Renal pelvis (tissue), 4 donors: ENCODE measurements around the gene IMP3. TPM values are rescaled to one million over a fixed set of nuclear protein-coding genes. Genes with fewer than 3 reads are reported as not detected.

ENCODE experiments used
- DNase-seq: peaks from one replicate; pipeline ENCODE4 v3.0.0-alpha.2; 2013
- polyA plus RNA-seq, 3 donors: library from polyadenylated mRNA; unstranded; fragments of 120-200 nt; gene quantifications; one replicate each; pipeline ENCODE4 v1.2.1, GENCODE V29; 2013; ENCODE audit not compliant: insufficient read length in 3 of 3

IMP3 gene
- polyA plus RNA-seq, 3 donors: 58.0 to 64.5 (median 59.2) TPM

DNA sequence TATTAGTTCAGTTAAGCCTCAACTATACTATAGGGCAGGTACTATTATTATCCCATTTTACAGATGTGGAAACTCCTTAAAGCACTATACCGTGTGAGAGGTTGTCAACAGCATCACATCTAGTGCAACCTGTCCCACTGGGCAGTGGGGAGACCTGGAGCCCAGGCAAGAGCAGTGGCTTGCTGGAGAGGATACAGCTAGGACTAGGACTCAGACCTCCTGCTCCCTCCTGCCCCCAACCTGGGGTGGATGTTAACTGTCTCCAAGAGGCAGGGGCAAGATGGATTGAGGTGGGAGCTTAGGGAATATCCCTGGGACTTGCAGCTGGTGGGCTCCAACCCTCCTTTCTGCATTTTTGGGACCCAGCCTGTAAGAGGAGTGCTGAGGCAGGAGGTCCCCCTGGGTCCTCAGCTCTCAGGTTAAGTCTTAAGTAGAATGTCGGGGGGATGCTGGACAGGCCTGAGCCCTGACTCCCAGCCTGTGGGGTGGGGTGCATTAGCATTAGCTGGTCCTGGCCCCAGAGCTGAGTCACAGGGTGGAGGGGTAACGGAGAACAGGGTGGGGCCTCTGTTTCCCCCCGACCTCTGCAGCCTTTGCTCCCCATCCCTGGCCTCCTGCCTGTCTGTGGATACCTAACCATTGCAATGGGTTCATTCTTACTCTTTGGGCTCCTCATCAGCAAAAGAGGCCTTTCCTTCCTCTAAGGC, 14.3 kb upstream of the IMP3 start:
- no peak for DNase-seq

DNA sequence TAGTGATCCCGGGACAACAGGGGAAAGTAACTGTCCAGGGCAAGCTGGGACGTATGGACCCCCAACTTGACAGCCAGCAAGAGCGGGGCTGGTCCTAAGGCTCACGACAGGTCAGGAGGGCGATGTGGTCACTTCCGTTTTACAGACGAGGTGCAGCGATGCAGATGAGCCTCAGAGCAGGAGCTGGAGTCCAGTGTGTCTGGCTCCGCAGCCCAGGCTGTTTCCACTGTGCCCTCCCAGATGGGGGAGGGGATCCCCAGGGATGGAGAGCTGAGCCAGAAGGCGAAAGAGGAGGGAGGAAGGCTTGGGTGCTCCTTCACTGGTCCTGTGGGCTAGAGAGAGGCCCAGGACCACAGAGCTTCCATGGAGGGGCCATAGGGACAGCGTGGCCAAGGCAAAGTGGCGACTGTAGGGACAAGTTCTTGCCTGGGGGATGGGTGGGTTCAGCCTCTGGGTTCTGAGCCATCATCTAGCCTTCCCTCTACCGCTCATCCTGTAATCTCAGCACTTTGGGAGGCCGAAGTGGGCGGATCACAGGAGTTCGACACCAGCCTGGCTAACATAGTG, 13.4 kb upstream of the IMP3 start:
- DNase-seq: no peak

DNA sequence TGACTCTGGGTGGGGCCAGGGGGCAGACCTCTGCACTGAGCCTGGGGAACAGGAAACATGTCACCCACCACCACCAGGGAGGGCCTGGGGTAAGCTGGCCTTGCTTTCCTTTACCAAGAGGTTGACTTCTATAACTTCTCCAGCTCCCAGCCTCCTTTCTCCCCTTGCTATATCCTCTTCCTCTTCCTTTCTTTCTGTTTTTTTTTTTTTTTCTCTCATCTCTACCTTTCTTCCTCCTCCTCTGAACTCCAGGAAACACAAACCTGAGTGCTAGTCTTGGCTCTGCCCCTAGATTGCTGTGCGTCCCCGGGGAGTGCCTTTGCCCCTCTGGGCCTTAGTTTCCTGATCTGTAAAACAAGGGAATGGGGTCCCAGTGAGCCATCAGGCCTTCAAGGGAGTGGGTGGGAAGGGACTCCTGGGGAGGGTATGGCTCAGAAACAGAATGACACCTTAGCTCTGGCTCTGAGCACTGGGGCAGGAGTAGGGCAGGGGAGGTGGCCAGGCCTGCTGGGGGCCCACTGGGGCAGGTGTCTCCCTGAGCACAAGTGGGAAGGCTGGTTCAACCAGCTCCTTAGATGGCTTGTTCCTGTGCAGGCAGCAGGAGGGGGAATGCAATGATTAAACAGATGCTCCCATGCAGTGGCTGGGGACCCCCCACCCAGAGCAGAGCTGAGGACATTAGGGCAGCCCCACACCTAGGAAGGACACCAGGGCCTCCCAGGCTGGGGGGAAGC, 12.0 kb upstream of the IMP3 start:
- DNase-seq: no peak

DNA sequence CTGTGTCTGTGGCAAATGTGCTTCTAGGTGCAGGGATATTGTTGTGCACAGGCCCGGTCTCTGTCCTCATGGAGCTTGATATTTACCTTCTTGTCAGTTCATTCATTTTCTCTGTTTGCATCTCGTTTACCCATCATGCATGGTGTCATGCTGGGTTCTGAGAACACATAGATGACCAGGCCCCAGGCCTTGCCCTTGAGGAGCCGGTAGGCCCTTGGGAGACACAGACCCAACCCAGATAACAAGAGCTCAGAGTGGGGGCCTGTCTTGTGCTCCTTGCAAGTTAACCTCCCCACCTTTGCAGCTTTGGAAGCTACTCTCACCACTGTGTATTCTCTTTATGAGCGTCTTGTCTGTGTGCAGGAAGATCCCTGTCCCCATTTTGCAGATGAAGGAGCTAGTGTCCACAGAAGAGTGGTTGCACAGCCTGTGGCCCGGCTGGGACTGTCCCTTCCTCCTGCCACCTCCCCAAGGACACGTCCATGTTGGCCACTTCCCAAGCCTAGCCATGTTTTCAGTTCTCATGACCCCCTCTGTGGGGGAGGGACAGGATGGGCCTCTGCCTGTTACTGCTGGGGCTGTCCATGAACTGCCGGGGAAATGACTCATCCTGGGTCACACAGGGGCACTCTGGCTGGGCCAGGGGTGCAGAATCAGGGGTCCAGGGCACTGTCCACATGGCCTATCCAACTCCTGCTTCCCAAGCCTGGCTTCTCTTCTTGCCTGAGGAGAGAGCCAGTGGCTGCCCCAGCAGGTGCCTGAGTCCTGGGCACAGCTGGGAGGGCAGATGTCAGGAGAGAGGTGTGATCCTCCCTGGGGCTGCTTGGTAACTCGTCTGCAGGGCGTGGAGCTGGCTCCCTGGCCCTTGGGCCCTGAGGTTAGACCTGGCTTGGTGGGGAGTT, 11.1 kb upstream of the IMP3 start:
- no peak for DNase-seq

DNA sequence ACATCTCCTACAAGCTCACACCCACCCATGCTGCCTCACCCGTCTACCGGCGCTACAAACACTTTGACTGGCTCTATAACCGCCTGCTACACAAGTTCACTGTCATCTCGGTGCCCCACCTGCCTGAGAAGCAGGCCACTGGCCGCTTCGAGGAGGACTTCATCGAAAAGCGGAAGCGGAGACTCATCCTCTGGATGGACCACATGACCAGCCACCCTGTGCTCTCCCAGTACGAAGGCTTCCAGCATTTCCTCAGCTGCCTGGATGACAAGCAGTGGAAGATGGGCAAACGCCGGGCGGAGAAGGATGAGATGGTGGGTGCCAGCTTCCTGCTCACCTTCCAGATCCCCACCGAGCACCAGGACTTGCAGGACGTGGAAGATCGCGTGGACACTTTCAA, 9.8 kb upstream of the IMP3 start:
- DNase-seq: no peak

DNA sequence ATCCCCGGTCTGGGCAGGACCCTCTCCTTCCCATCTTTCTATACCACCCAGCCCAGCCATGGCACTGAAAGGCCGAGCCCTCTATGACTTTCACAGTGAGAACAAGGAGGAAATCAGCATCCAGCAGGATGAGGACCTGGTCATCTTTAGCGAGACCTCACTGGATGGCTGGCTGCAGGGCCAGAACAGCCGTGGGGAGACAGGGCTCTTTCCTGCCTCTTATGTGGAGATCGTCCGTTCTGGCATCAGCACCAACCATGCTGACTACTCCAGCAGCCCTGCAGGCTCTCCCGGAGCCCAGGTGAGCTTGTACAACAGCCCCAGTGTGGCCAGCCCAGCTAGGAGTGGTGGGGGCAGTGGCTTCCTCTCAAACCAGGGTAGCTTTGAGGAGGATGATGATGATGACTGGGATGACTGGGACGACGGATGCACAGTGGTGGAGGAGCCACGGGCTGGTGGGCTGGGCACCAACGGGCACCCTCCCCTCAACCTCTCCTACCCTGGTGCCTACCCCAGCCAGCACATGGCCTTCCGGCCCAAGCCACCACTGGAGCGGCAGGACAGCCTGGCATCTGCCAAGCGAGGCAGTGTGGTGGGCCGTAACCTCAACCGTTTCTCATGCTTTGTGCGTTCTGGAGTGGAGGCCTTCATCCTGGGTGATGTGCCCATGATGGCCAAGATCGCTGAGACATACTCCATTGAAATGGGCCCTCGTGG, 9.2 kb upstream of the IMP3 start:
- DNase-seq: no peak

DNA sequence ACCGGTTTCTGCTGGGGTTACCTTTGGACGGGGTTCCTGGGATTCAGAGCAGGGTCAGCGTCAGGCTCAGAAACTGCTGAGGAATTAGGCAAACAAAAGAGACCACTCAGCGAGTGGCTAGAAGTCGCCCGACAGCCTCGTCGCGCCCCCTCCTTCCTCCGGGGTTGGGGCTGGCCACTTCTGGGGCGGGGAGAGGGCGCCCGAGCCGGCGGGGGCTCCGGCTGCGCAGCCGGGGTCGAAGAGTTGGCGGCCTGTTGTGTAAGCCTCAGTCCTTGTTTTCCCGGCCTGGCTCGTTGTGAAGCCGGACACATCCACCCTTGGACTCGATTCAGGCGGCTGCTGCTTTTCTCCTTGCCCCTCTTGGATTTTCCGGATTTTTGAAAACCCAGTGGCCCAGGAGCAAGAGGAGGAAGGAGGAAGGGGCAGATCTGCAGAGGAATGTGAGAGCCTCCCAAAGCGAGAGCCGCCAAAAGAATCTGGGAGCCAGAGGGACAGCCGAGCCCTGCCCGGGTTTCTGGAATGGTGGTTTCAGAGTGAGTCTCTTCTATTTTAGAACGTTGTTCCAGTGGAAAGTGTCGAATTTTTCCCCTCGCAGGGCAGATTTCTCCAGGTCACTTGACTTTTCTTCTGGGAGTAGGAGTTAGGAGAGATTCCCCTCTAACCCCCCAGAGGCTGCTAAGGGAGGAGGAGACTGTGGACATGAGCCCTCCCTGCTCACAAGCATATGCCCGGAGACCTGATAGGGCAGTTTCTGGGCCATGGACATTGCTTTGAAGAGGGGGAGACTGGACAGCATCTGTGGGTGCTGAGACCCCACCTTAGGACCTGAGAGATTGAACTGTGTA, 8.4 kb upstream of the IMP3 start:
- peak; percentile 48 for DNase-seq

DNA sequence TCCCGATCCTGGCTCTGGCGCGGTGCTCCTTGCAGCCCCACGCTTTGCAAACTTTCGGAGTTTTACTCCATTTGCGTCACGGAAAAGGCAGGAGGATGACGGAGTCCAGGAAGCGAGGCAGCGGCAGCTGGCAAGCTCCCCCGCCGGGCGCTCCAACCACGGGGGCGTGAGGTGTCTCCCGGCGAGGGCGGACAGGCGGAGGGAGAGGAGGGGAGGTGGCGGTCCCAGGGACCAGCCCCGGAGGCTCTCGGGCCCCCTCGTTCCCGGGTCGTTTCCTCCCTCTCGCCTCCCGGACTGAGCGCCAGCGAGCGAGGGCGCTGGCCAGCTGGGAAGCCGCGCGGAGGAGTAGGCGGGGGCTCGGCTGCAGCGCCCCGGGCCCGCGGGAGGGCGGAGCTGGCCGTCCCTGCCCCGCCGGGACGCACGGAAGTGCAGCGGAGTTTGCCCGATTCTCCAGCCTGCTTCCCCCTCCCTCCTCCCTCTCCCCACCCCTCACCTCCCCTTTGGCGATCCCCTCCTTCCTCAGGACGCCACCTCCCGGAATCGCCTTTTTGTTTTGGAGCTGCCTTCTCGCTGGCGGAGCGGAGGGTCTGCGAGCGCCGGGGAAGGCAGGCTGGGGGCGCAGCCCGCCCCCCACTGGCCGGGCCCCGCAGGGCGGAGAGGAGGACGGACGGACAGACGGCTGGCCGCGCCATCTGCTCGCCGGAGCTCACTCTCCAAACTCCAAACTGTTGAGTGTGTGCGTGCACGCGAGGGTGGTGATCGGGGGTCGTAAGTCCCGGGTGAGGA, 7.5 kb upstream of the IMP3 start, which contains the start of gene SNX33:
Gene SNX33 (plus strand): TSS at position 543 of the 786 bp plus-strand sequence. CDS start 1,191 bp downstream, outside the sequence.
- DNase-seq: peak; percentile 82

DNA sequence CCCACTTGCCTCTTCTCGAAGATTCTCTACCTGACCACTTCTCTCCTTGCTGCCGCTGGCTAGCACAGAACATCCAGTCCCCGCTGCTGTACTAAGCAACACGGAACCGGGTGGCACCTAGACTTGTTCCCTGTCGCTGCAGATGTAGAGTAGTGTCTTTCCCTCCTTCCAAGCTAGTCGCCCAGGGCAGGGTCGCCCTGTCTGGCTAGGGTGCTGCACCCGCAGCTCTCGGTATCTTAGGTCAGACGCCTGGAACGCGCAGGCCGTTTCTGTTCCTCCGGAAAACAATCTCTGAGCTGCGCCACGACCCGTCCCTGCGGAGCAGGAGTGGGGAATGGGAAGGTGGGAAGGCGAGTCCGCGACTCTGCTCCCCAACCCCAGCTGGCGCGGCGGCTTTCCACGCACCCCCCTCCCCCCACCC, 6.9 kb upstream of the IMP3 start:
- no peak for DNase-seq

DNA sequence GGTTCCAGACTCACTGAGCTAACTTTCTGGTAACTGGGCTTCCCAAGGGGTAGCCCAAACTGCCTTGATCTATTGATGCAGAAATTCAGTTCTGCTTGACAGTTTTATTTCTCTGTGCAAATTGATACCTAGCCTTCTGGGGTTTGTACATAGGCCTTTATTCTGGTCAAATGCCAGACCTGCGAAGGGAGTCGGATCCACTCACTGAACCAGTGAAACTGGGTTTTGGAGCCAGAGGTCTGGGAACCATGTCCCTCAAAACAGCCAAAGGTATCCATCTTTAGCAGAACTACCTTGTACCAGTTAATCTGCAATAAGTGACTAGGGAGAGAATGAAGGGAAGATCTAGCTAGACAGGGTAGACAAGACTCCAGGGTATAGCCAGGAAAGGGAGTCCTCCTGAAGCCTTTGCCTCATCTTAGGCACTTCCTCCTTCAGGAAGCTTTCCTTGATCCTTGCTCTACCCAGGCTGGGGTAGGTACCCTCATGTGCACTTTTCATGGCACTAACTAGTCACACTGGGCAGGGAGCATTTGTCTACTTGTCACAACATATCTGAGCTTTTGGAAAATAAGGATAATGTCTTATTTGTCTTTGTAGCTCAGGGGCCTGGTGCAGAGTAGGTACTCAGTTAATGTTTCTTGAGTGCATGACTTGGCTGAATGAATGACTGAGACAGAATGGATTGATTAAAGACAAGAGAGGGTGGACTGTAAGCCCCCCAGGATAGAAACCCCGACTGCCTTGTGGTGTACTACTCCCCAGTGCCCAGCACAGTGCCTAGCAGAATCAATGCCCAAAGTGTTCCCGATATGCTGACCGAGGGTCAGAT, 6.3 kb upstream of the IMP3 start:
- no peak for DNase-seq

DNA sequence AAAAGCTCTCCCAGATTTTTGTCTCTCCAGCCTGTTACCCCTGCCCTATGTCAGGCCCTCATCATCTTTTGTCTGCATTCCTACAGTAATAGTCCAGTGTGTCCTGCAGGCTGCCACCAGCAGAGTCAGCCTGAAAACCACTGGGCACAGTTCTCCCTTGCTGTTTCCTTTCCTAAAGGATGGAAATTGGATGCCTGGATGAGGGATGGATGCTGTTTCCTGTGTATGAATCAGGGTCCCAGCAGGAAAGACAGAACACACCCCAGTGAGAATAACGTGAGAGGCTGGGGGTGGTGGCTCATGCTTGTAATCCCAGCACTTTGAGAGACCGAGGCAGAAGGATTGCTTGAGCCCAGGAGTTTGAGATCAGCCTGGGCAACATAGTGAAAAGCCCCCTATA, 4.4 kb upstream of the IMP3 start:
- DNase-seq: no peak

DNA sequence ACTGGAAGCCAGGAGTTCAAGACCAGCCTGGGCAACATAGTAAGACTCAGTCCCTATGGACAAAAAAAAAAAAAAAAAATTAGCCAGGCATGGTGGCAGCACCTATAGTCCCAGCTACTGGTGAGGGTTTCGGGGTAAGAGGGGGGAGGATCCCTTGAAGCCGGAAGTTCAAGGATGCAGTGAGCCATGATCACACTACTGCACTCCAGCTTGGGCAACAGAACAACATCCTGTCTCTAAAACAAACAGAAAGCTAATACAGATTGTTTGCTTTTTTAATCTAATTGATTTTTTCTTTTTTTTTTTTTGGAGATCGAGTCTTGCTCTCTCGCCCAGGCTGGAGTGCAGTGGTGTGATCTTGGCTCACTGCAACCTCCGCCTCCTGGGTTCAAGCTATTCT, 1.6 kb upstream of the IMP3 start:
- no peak for DNase-seq

DNA sequence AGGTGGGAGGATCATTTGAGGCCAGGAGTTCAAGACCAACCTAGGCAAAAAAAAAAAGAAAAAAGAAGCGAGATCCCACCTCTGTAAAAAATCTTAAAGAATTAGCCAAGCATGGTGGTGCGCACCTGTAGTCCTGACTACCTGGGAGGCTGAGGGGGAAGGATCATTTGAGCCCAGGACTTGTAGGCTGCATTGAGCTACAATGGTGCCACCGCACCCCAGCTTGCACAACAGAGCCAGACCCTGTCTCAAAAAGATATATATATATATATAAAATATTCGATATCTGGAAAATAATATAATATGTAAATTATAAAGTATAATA, 1.1 kb upstream of the IMP3 start:
- no peak for DNase-seq

DNA sequence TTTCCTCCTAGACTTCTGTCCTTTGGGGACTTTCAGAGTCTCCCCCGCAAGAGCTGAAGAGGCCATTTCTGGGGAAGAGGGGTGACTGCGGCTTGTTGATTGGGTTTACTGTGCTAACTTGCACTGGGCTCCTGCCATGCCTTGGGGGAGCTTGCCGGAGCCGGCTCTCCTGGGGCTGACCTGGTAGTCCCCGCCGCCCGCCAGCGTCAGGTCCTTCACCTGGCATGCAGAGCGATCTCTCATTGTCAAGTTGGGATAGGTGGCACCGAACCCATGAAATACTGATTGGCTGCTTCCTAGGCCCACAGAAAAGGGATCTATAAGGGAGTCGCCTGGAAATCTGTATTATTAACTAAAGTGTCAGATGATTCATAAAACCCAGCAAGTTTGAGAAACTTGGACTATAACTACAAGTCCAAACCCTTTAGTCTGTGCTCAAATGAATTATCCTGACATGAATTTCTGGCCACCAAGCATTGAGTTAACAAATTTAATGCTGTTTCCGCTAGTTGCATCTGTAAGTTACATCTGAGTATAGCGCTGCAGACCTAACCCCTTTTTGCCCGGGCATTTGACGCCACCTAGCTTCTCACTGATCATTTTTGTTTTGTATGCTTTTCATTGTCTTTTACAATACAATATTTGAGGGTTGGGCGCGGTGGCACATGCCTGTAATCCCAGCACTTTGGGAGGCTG, 607 bp upstream of the IMP3 start:
- DNase-seq: no peak

DNA sequence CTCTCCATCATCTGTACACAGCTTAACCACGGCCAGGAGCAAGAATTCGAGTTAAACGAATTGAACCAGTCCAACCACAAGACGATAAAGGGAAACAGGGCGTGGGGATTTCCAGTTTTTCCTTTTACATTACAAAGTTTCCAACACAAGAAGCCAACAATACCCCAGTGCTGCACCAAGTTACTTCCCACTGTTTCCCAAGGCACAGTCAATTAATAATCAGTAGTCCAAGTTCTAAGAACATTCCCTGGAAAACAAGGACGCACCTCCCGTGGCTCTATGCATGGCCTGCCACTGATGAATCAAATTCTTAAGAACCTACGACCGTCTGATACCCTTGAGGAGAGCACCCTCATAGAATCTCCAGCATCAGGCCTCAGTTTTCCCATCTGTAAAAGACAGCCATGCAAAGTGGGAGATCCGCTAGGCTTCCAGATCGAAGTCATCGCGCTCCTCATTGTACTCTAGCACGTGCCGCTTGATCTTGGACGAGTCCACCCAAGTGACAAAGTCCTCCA, 774 bp downstream of the IMP3 start:
- no peak for DNase-seq

DNA sequence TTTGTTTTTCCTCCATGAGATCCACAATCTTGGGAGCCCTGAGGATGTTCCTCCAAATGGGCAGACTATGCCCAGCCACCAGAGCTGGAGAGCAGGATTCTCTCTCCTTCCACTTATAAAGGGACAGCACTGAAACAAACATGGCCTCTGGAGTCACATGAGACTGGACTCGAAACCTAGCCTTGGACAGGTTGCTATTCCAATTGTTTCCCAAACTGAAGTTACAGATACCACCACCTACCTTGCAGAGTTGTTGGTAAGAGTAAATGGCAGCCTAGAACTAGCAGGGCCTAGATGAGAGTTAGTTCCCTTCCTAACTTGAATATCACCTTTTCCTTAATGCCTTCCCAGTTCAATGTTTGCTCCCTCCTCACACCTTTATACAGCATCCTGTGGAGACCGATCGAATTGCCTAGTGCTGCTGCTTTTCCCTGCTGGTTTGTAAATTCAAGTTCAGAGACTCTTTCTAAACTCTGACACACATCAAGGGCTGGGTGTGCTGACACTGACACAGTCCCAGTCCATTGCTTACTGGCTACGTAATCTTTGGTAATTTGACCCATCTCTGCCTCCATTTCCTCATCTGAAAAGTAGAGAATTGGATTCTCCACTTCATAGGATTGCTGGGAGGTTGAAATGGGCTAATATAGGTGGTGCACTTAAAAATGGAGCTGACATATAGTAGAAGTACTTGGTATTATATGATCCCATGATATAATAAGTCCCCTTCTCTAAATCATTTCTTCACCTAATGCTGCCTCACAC, 2.6 kb downstream of the IMP3 start:
- DNase-seq: no peak

DNA sequence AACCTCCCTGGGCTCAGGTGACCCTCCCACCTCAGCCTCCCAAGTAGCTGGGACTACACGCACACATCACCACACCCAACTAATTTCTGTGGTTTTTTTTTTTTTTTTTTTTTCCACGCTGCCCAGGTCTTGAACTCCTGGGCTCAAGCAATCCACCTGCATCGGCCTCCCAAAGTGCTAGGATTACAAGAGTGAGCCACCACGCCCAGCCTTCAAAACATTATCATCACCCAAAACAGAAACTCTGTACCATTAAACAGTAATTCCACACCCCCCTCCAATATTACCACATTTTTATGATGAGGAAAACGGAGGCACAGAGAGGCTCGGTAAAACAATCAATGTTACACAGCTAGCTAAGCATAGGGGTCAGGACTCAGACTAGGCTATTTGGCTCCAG, 4.0 kb downstream of the IMP3 start:
- DNase-seq: no peak
